ENCODE results near the gene WDR59. TPM values are rescaled to one million over a fixed set of nuclear protein-coding genes. Genes with fewer than 3 reads are reported as not detected.

WDR59 gene
- total and polyA plus RNA-seq, 2 of the 4 experiments (the other 2 are of a cell fraction) = 29.4 to 44.6 TPM

DNA sequence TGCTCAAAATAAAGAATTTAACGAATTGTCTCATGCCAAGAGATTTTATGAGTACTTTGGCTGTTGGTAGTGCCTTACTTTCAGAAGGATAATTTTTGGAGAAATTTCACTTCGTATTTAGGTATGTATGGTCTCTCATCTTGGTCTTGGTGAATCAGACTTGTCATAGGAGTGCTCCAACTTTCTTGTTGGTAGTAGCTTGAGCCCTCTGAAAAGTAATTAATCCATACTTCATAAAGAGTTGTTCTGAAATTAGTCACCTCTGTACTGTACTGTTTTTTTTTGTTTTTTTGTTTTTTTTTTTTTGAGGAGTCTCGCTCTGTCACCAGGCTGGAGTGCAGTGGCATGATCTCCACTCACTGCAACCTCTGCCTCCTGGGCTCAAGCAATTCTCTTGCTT lies 25.5 kb upstream of the WDR59 start:
- no peak overlapping the region for H2BK15ac ChIP-seq (ENCODE audit: low read depth, low read length)
- no peak overlapping the region for H3K18ac ChIP-seq (ENCODE audit: low read depth, low read length)
- no peak overlapping the region for H2BK5ac ChIP-seq (ENCODE audit: low read depth, low read length, poor library complexity, severe bottlenecking)
- H3K9me1 ChIP-seq (ENCODE audit: insufficient read depth, low read length) = peaks cover 14% of the 10 kb centered on the region
- TF ChIP-seq CTCF (conservative IDR thresholded peaks at IDR 0.05; ENCODE audit: low read depth, low read length) = no peak
- TF ChIP-seq BHLHE40 (IDR thresholded peaks at IDR 0.05; ENCODE audit: low read depth, low read length) = no peak
- no peak for TF ChIP-seq CEBPB (IDR thresholded peaks at IDR 0.05; ENCODE audit: low read depth, low read length)
- no peak for TF ChIP-seq POLR2A (IDR thresholded peaks at IDR 0.05; ENCODE audit: low read depth, low read length)
- no peak for TF ChIP-seq MXI1 (IDR thresholded peaks at IDR 0.05; ENCODE audit: borderline replicate concordance, low read depth, low read length)
- TF ChIP-seq SMC3 (IDR thresholded peaks at IDR 0.05; ENCODE audit: low read depth, low read length) = no peak
- TF ChIP-seq FOS (IDR thresholded peaks at IDR 0.05; ENCODE audit: low read depth, low read length) = no peak
- TF ChIP-seq RAD21 (IDR thresholded peaks at IDR 0.05; ENCODE audit: low read length) = no peak
- TF ChIP-seq MAZ (IDR thresholded peaks at IDR 0.05; ENCODE audit: borderline replicate concordance, low read depth, low read length) = no peak
- no peak for TF ChIP-seq MAFK (IDR thresholded peaks at IDR 0.05; ENCODE audit: low read depth, low read length)
- TF ChIP-seq CHD1 (IDR thresholded peaks at IDR 0.05; ENCODE audit: low read depth, low read length) = no peak
- TF ChIP-seq USF2 (IDR thresholded peaks at IDR 0.05; ENCODE audit: low read depth, low read length) = no peak
- TF ChIP-seq RCOR1 (IDR thresholded peaks at IDR 0.05; ENCODE audit: insufficient replicate concordance, low read length) = no peak
- no peak overlapping the region for H3K9ac ChIP-seq (ENCODE audit: low read depth, low read length)
- peaks cover 37 to 78% of the 10 kb centered on the region in 2 experiments for H3K79me1 ChIP-seq (ENCODE audit: low read depth in 1 of 2, low read length in 2 of 2)
- H4K5ac ChIP-seq (ENCODE audit: low read depth, low read length) = no peak overlapping the region
- no peak overlapping the region for H3K4me2 ChIP-seq (ENCODE audit: low read depth, low read length)
- H2BK120ac ChIP-seq (ENCODE audit: low read depth, low read length) = no peak overlapping the region
- intact Hi-C loops (cut with micrococcal nuclease) (loop anchor here (5.0 kb wide), 1 partner anchor 77 kb away; no protein-coding TSS in a partner anchor), in situ Hi-C loops (cut with MboI; ENCODE audit: low sequenced_read_pairs) (loop anchor here (5.0 kb wide), 1 partner anchor 77 kb away; no protein-coding TSS in a partner anchor), dilution Hi-C loops (cut with HindIII; ENCODE audit: low sequenced_read_pairs, unreplicated experiment) (no loop called here)
- H3K14ac ChIP-seq (replicated peaks; ENCODE audit: low read depth, low read length) = no peak overlapping the region
- no peak overlapping the region for H3K27ac ChIP-seq (ENCODE audit: insufficient read depth, low read length)
- ATAC-seq (ENCODE audit: low read depth) (no peak), DNase-seq (no peak)
- H3K9me3 ChIP-seq (ENCODE audit: control insufficient read depth, insufficient read depth, low read length) = no peaks in the 10 kb centered on the region
- peaks cover 29% of the 10 kb centered on the region for H4K20me1 ChIP-seq (ENCODE audit: insufficient read depth, low read length)
- H2AK9ac ChIP-seq (replicated peaks; ENCODE audit: low read depth, low read length, poor library complexity) = no peak overlapping the region
- no peak overlapping the region for H4K91ac ChIP-seq (ENCODE audit: insufficient read depth, low read depth, low read length)
- H3K4me1 ChIP-seq (ENCODE audit: control insufficient read depth, insufficient read depth, low read length) = peaks cover 12% of the 10 kb centered on the region
- H3K56ac ChIP-seq (ENCODE audit: extremely low read depth, insufficient read depth, low read length) = no peak overlapping the region
- H2AK5ac ChIP-seq (ENCODE audit: low read depth, low read length) = no peak overlapping the region
- H2AFZ ChIP-seq (replicated peaks; ENCODE audit: low read length, poor library complexity) = no peak overlapping the region
- no peak overlapping the region for H2BK20ac ChIP-seq (ENCODE audit: low read depth, low read length)
- H4K8ac ChIP-seq (ENCODE audit: low read depth in 2 of 2, low read length in 2 of 2) = no peak overlapping the region
- no peak overlapping the region for H3K4ac ChIP-seq (ENCODE audit: low read depth, low read length)
- H3K23ac ChIP-seq (ENCODE audit: low read depth, low read length) = no peak overlapping the region
- no peak overlapping the region for H3K4me3 ChIP-seq (ENCODE audit: insufficient read depth, low read depth, low read length)
- WGBS, 2 experiments (ENCODE audit: extremely low coverage in 2 of 2, insufficient read length in 1 of 2) = no CpG with 5 or more reads among the region's 3 CpGs
- no TSS peak for BruUV-seq (replicated peaks)
- POLR2A ChIA-PET (ENCODE audit: unreplicated experiment) = no interaction called here
- H3K27me3 ChIP-seq (ENCODE audit: control insufficient read depth, insufficient read depth, low read length) = no peaks in the 10 kb centered on the region
- H3K36me3 ChIP-seq (ENCODE audit: control insufficient read depth, insufficient read depth, low read length) = no peaks in the 10 kb centered on the region
- CTCF ChIA-PET = no interaction called here

Measured in IMR-90 (cell line).